ENCODE measurements around the gene ATAT1.

The ATAT1 gene

DNA sequence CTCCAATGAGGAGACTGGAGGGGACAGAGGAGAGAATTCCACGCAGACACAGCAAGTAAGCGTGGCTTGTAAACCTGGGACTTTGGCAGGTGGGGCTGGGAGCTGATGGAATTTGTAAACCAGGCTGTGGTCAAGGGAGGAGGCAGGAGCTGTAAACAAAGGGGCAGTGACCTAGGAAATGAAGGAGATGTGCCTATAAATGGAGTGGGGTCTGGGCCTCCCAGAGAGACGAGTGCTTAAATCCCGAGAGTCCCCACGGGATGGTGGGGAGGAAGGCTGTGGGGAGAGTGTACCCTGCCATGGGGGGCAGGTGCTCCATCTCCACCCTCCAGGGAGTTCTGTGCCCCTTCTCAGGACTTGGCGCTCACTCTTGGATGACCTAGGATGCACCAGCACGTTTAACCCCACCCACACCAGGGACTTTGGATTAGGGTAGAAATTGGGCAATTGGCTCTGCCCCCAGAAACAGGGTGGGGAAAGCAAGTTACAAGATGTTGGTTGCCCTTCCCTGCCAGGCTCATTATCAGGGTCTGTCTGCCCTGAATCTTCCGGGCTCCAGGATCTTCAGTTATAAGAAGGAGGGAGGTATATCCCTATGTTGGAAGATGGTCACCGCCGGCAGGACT lies 50.1 kb downstream of the ATAT1 start:
- H3K4me1 ChIP-seq (ENCODE audit: low read length) = peaks cover 17% of the 10 kb centered on the region
- H4K20me1 ChIP-seq (ENCODE audit: insufficient read depth, low read length) = peaks cover 5% of the 10 kb centered on the region; the same call in 1 of the 2 replicates
- no peaks in the 10 kb centered on the region for H3K9me3 ChIP-seq (ENCODE audit: insufficient read depth, low read length)
- no peaks in the 10 kb centered on the region for H3K27me3 ChIP-seq (ENCODE audit: low read depth, low read length)
- H3K4me3 ChIP-seq (ENCODE audit: low read length) = no peak overlapping the region
- H2AFZ ChIP-seq (ENCODE audit: low read depth, low read length) = no peak overlapping the region
- H3K4me2 ChIP-seq (ENCODE audit: low read length) = no peak overlapping the region
- H3K27ac ChIP-seq (ENCODE audit: low read length) = no peak overlapping the region
- peaks cover 7% of the 10 kb centered on the region for H3K36me3 ChIP-seq (replicated peaks; ENCODE audit: low read depth, low read length)
- H3K9ac ChIP-seq (ENCODE audit: low read length) = no peak overlapping the region
- TF ChIP-seq, protein P1, sequence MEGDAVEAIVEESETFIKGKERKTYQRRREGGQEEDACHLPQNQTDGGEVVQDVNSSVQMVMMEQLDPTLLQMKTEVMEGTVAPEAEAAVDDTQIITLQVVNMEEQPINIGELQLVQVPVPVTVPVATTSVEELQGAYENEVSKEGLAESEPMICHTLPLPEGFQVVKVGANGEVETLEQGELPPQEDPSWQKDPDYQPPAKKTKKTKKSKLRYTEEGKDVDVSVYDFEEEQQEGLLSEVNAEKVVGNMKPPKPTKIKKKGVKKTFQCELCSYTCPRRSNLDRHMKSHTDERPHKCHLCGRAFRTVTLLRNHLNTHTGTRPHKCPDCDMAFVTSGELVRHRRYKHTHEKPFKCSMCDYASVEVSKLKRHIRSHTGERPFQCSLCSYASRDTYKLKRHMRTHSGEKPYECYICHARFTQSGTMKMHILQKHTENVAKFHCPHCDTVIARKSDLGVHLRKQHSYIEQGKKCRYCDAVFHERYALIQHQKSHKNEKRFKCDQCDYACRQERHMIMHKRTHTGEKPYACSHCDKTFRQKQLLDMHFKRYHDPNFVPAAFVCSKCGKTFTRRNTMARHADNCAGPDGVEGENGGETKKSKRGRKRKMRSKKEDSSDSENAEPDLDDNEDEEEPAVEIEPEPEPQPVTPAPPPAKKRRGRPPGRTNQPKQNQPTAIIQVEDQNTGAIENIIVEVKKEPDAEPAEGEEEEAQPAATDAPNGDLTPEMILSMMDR (IDR thresholded peaks at IDR 0.05; ENCODE audit: low read depth, low read length) = no peak
- TF ChIP-seq EZH2phosphoT487 (IDR thresholded peaks at IDR 0.05; ENCODE audit: low read depth) = no peak
- peaks cover 29% of the 10 kb centered on the region for H3K79me2 ChIP-seq (ENCODE audit: low read length)

DNA sequence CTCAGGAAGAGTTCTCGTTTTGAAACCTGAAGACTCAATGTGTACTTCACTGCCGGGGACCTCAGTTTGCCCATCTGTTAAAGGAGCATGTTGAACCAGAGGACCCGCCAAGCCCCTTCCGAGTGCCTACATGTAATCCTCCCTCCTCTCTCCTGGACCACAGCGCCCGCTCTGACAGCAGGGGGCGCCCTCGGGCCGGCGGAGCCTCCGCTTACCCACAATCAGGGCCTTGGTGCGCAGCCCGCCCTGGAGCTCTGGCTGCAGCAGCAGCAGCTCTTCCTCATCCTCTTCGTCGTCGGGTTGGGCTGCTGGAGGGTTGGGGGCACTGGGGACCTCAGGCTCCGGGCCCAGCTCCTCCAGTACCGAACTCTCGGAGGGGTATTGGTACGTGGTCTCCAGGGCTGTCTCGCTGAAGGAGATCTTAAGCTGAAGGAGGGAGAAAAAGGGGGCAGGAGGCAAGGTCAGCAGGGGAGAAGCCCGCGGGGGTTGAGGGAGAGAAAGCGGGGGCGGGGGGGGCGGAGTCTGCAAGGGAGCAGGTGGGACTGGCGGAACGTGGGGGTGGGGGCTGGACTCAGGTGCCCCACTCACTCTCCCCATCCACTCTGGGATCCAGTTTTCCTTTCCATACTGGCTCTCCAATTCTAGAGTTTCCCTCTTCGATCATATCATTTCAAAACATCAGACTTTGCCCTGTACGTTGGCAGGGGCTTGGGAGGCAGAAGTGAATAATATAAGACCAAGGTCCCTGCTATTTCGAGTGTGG lies 52.5 kb downstream of the ATAT1 start:
- Histone ChIP-seq H3K27me3 (ENCODE audit: low read depth, low read length) (no peaks in the 10 kb centered on the region), H4K20me1 (ENCODE audit: insufficient read depth, low read length) (peaks cover 10% of the 10 kb centered on the region; the same call in 1 of the 2 replicates), H3K4me3 (ENCODE audit: low read length) (peak overlapping the region; percentile 49), H3K79me2 (ENCODE audit: low read length) (peaks cover 43% of the 10 kb centered on the region), H3K9me3 (ENCODE audit: insufficient read depth, low read length) (no peaks in the 10 kb centered on the region), H3K4me1 (ENCODE audit: low read length) (peaks cover 29% of the 10 kb centered on the region), H3K36me3 (replicated peaks; ENCODE audit: low read depth, low read length) (peaks cover 10% of the 10 kb centered on the region), H3K4me2 (ENCODE audit: low read length) (peak overlapping the region; percentile 85), H3K9ac (ENCODE audit: low read length) (peak overlapping the region; percentile 16; the same call in 1 of the 2 replicates), H3K27ac (ENCODE audit: low read length) (no peak overlapping the region), H2AFZ (ENCODE audit: low read depth, low read length) (no peak overlapping the region)
- TF ChIP-seq EZH2phosphoT487 (IDR thresholded peaks at IDR 0.05; ENCODE audit: low read depth) = no peak
- TF ChIP-seq, protein P1 (IDR thresholded peaks at IDR 0.05; ENCODE audit: low read depth, low read length) = peak; percentile 87

DNA sequence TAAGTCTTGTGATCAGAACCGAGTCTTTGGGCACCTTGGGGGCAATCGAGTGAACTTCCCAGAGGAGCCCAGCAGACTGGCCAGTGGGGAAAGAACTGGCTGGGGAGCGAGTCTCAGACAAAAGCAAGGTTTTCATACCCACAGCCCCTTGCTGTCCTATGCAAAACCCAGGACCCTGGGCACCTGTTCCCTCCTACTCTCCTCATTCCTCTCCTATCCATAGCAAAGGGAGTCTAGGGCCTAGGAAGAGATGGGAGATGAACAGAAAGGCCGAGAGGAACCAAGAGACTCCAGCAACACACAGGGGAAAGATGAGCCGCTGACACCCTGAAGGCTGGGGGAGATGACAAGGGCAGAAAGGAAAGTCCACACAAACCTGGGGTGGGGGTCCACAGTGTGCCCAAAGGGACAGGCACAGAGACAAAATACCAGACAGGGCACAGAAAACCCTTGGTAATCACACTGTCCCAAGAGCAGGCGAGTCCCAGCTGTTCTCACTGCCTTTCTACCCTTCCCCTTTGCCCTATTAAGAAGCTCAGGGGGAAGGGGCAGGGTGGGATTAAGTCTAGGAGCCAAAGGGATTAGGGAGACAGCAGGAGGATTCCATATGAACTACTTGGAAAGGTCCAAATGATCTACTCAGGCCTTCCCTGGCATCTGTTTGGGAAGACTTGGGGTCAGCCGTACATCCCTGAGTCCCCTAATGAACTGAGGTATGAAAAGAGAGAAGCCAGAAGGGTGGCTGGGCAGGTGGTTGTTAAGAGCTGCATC lies 53.3 kb downstream of the ATAT1 start:
- H3K27me3 ChIP-seq (ENCODE audit: low read depth, low read length) = no peaks in the 10 kb centered on the region
- peak overlapping the region; percentile 49; the same call in 1 of the 2 replicates for H3K4me3 ChIP-seq (ENCODE audit: low read length)
- H3K27ac ChIP-seq (ENCODE audit: low read length) = no peak overlapping the region
- H3K9ac ChIP-seq (ENCODE audit: low read length) = 0 out of 2 replicates have a peak overlapping the region, but pooled peaks have one; percentile 16
- peaks cover 51% of the 10 kb centered on the region for H3K79me2 ChIP-seq (ENCODE audit: low read length)
- peaks cover 10% of the 10 kb centered on the region; the same call in 1 of the 2 replicates for H4K20me1 ChIP-seq (ENCODE audit: insufficient read depth, low read length)
- no peak for TF ChIP-seq EZH2phosphoT487 (IDR thresholded peaks at IDR 0.05; ENCODE audit: low read depth)
- TF ChIP-seq, protein P1 (IDR thresholded peaks at IDR 0.05; ENCODE audit: low read depth, low read length) = no peak
- H3K9me3 ChIP-seq (ENCODE audit: insufficient read depth, low read length) = no peaks in the 10 kb centered on the region
- peak overlapping the region; percentile 85 for H3K4me2 ChIP-seq (ENCODE audit: low read length)
- peaks cover 31% of the 10 kb centered on the region for H3K4me1 ChIP-seq (ENCODE audit: low read length)
- peaks cover 10% of the 10 kb centered on the region for H3K36me3 ChIP-seq (replicated peaks; ENCODE audit: low read depth, low read length)
- H2AFZ ChIP-seq (ENCODE audit: low read depth, low read length) = no peak overlapping the region

Measured in OCI-LY3 (cell line).